Neural cell (in vitro differentiated cells): Measurements from ENCODE around the gene C11orf42. TPM values are rescaled to one million over a fixed set of nuclear protein-coding genes. Genes with fewer than 3 reads are reported as not detected.

Experiments used
- H2AFZ ChIP-seq: fragments of 200-600, 300-800 bp; sonication (generic), shearing (Covaris generic); 2 replicates; pipeline ENCODE4 v1.6.0; 2014; ENCODE audit warnings: low read depth, mild to moderate bottlenecking, antibody characterized with exemption, low read length, moderate library complexity
- H3F3A ChIP-seq: fragments of 200-600 bp; shearing (Covaris generic); 2 replicates; pipeline ENCODE4 v1.6.1; 2016; ENCODE audit warnings: mild to moderate bottlenecking, moderate library complexity, mixed read lengths, antibody characterized with exemption, low read length; ENCODE audit not compliant: insufficient read depth, poor library complexity, severe bottlenecking
- H3K27ac ChIP-seq: fragments of 200-600, 300-800 bp; sonication (generic), shearing (Covaris generic); 2 replicates; pipeline ENCODE4 v1.5.1; 2014; ENCODE audit warnings: mild to moderate bottlenecking, low read length, moderate library complexity
- H3K27me3 ChIP-seq: fragments of 300-800, 200-600 bp; sonication (generic), shearing (Covaris generic); 2 replicates; pipeline ENCODE4 v1.6.0; 2014; ENCODE audit warnings: mild to moderate bottlenecking, low read depth, low read length, moderate library complexity; ENCODE audit not compliant: insufficient read depth
- H3K36me3 ChIP-seq: fragments of 300-800, 200-600 bp; sonication (generic), shearing (Covaris generic); 2 replicates; pipeline ENCODE4 v1.5.1; 2014; ENCODE audit warnings: mild to moderate bottlenecking, antibody characterized with exemption, low read length, moderate library complexity; ENCODE audit not compliant: insufficient read depth
- H3K4me2 ChIP-seq: fragments of 300-800, 200-600 bp; sonication (generic), shearing (Covaris generic); 2 replicates; pipeline ENCODE4 v1.6.0; 2014; ENCODE audit warnings: mild to moderate bottlenecking, low read length
- H3K4me3 ChIP-seq: fragments of 300-800, 200-600 bp; sonication (generic), shearing (Covaris generic); 2 replicates; pipeline ENCODE4 v1.5.1; 2014; ENCODE audit warnings: mild to moderate bottlenecking, low read length, moderate library complexity
- H3K79me2 ChIP-seq: fragments of 200-600 bp; shearing (Covaris generic); replicated peaks from 2 replicates; pipeline ENCODE4 v1.6.0; 2014; ENCODE audit warnings: mild to moderate bottlenecking, low read length, moderate library complexity; ENCODE audit not compliant: insufficient read depth
- H3K9ac ChIP-seq: fragments of 300-800, 200-600 bp; sonication (generic), shearing (Covaris generic); 2 replicates; pipeline ENCODE4 v1.6.1; 2016; ENCODE audit warnings: mild to moderate bottlenecking, low read length, mixed read lengths
- H3K9me2 ChIP-seq: fragments of 200-600 bp; shearing (Covaris generic); 2 replicates; pipeline ENCODE4 v1.6.1; 2016; ENCODE audit warnings: mild to moderate bottlenecking, low read length, mixed read lengths; ENCODE audit not compliant: insufficient read depth
- H3K9me3 ChIP-seq: fragments of 200-600, 300-800 bp; sonication (generic), shearing (Covaris generic); 2 replicates; pipeline ENCODE4 v1.6.1; 2016; ENCODE audit warnings: mild to moderate bottlenecking, mixed run types, low read length, moderate library complexity, mixed read lengths
- H4K20me1 ChIP-seq: fragments of 200-600 bp; shearing (Covaris generic); 2 replicates; pipeline ENCODE4 v1.6.1; 2016; ENCODE audit warnings: mild to moderate bottlenecking, mixed run types; ENCODE audit not compliant: insufficient read depth
- EP300 ChIP-seq: fragments of 450-650 bp; conservative IDR thresholded peaks from 2 replicates; pipeline ENCODE4 v1.6.1; 2014; ENCODE audit warnings: antibody characterized with exemption, mild to moderate bottlenecking, moderate library complexity; ENCODE audit not compliant: poor library complexity, severe bottlenecking
- EZH2 ChIP-seq: fragments of 200-600, 300-800 bp; shearing (Covaris generic), sonication (generic); IDR thresholded peaks from 2 replicates; pipeline ENCODE4 v1.6.1; 2014; ENCODE audit warnings: antibody characterized with exemption, low read length, borderline replicate concordance, mild to moderate bottlenecking; ENCODE audit not compliant: insufficient read depth, poor library complexity, severe bottlenecking
- MXI1 ChIP-seq: fragments of 450-650 bp; conservative IDR thresholded peaks from 2 replicates; pipeline ENCODE4 v1.6.1; 2014; ENCODE audit warnings: antibody characterized with exemption, mild to moderate bottlenecking; ENCODE audit not compliant: poor library complexity, severe bottlenecking
- POLR2AphosphoS5 ChIP-seq: IDR thresholded peaks from 2 replicates; pipeline ENCODE4 v1.6.1; 2012
- RAD21 ChIP-seq: fragments of 450-650 bp; conservative IDR thresholded peaks from 2 replicates; pipeline ENCODE4 v1.6.1; 2014; ENCODE audit warnings: antibody characterized with exemption, mild to moderate bottlenecking, moderate library complexity
- SMC3 ChIP-seq: fragments of 450-650 bp; conservative IDR thresholded peaks from 2 replicates; pipeline ENCODE4 v1.6.1; 2014; ENCODE audit warnings: antibody characterized with exemption, mild to moderate bottlenecking, moderate library complexity; ENCODE audit not compliant: poor library complexity
- polyA plus RNA-seq: library from polyadenylated mRNA; depleted of rRNA; stranded (reverse); fragments of >200 nt; gene quantifications from 2 replicates; pipeline ENCODE4 v1.2.3, GENCODE V29; 2014
- TF ChIP-seq, protein P1 (sequence below): IDR thresholded peaks from 2 replicates; pipeline ENCODE4 v1.6.1; 2012; ENCODE audit warnings: borderline replicate concordance

Gene C11orf42
- polyA plus RNA-seq, 1 donor from 2014 or later: not detected

DNA sequence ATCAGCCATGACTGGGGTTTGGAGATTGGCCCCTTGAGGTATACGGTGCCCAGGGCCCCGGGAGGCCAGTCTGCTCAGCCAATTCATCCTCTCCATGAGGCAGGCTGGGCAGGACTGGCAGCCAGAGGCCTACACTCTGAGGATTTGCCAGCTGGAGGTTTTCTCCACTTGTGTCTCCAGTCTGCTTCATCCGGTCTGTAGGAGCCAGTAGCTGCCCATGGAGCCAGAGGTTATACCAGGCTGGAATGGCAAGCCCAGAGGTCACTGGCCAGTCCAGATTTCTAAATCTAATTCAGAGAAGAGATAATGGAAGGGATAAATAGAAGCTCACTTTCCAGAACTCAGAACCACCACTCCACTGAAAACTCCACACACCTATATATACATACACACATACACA is 19.1 kb downstream of the C11orf42 start:
- Histone ChIP-seq H3K27ac (no peak overlapping the region), H4K20me1 (no peaks in the 10 kb centered on the region)
- TF ChIP-seq MXI1 (no peak), EP300 (no peak), RAD21 (no peak), SMC3 (no peak), EZH2 (no peak), POLR2AphosphoS5 (no peak)
- TF ChIP-seq, protein P1, sequence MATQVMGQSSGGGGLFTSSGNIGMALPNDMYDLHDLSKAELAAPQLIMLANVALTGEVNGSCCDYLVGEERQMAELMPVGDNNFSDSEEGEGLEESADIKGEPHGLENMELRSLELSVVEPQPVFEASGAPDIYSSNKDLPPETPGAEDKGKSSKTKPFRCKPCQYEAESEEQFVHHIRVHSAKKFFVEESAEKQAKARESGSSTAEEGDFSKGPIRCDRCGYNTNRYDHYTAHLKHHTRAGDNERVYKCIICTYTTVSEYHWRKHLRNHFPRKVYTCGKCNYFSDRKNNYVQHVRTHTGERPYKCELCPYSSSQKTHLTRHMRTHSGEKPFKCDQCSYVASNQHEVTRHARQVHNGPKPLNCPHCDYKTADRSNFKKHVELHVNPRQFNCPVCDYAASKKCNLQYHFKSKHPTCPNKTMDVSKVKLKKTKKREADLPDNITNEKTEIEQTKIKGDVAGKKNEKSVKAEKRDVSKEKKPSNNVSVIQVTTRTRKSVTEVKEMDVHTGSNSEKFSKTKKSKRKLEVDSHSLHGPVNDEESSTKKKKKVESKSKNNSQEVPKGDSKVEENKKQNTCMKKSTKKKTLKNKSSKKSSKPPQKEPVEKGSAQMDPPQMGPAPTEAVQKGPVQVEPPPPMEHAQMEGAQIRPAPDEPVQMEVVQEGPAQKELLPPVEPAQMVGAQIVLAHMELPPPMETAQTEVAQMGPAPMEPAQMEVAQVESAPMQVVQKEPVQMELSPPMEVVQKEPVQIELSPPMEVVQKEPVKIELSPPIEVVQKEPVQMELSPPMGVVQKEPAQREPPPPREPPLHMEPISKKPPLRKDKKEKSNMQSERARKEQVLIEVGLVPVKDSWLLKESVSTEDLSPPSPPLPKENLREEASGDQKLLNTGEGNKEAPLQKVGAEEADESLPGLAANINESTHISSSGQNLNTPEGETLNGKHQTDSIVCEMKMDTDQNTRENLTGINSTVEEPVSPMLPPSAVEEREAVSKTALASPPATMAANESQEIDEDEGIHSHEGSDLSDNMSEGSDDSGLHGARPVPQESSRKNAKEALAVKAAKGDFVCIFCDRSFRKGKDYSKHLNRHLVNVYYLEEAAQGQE: no peak

DNA sequence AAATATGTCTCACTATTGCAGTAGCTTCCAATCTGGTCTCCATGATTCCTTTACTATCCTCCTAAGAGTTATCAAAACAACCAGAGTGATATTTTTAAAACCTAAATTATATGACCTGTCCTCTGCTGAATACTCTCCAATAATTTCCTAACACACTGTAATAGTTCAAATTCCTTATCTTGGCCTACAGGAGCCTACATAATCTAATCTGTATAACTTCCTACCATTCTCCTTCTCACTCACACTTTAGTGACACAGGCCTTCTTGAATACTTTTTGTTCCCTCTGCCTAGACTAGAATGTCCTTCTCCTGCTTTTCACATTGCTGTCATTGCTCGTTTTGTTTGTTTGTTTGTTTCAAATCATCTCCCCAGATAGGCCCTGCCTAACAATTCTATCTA is 19.7 kb downstream of the C11orf42 start:
- Histone ChIP-seq H3K4me3 (no peak overlapping the region), H2AFZ (no peak overlapping the region), H3F3A (no peaks in the 10 kb centered on the region), H3K27me3 (no peaks in the 10 kb centered on the region), H3K4me2 (no peak overlapping the region), H3K9me3 (no peaks in the 10 kb centered on the region), H3K36me3 (peaks cover 11% of the 10 kb centered on the region), H3K27ac (no peak overlapping the region), H3K79me2 (peaks cover 33% of the 10 kb centered on the region), H3K9me2 (no peaks in the 10 kb centered on the region), H3K9ac (no peak overlapping the region), H4K20me1 (no peaks in the 10 kb centered on the region)
- TF ChIP-seq EZH2: no peak
- TF ChIP-seq, protein P1: no peak
- TF ChIP-seq MXI1: no peak
- no peak for TF ChIP-seq SMC3
- no peak for TF ChIP-seq RAD21

More for the DNA sequence above, 19.1 kb downstream of the C11orf42 start:
- no peak overlapping the region for H3K4me3 ChIP-seq
- H3K9me3 ChIP-seq: no peaks in the 10 kb centered on the region
- no peaks in the 10 kb centered on the region for H3K27me3 ChIP-seq
- peaks cover 11% of the 10 kb centered on the region for H3K36me3 ChIP-seq
- no peak overlapping the region for H3K4me2 ChIP-seq
- H3F3A ChIP-seq: no peaks in the 10 kb centered on the region
- H3K9ac ChIP-seq: no peak overlapping the region
- no peaks in the 10 kb centered on the region for H3K9me2 ChIP-seq
- peaks cover 28% of the 10 kb centered on the region for H3K79me2 ChIP-seq
- no peak overlapping the region for H2AFZ ChIP-seq
